GM19239 (cell line): ENCODE measurements around the gene CYLD.

Experiments used
- DNase-seq: peaks from one replicate; pipeline ENCODE4 v3.0.0; 2011; ENCODE audit warnings: low spot score; ENCODE audit not compliant: insufficient read length
- FAIRE-seq: peaks from 2 replicates; lab custom pipeline; 2011; peaks lifted over from hg19 to GRCh38; lab: Jason Lieb, UNC

CYLD gene

DNA sequence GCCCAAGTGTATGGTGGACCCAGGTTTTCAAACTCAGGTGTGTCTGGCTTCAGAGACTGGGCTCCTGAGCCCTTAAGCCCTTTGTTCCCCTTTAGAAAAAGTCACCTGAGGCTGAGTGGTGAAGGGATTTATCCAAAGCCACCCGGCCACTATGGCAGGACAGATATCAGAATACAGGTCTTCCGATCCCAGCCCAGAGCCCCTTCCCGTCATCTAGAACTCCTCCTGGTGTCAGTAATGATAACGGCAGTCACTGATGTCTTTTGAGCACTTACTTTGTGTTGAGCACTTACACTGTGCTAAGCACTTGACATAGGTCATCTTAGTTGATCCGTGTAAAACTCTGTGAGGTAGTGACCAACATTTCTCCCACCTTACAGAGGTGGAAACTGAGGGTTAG lies 31.9 kb upstream of the CYLD start:
- DNase-seq (no peak), FAIRE-seq (peak; percentile 40)

DNA sequence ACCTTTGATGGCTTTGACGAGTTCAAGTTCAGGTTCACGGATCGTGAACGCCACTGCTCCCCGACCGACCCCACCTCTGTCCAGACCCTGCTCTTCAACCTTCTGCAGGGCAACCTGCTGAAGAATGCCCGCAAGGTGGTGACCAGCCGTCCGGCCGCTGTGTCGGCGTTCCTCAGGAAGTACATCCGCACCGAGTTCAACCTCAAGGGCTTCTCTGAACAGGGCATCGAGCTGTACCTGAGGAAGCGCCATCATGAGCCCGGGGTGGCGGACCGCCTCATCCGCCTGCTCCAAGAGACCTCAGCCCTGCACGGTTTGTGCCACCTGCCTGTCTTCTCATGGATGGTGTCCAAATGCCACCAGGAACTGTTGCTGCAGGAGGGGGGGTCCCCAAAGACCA lies 30.8 kb upstream of the CYLD start:
- FAIRE-seq (no peak), DNase-seq (no peak)

DNA sequence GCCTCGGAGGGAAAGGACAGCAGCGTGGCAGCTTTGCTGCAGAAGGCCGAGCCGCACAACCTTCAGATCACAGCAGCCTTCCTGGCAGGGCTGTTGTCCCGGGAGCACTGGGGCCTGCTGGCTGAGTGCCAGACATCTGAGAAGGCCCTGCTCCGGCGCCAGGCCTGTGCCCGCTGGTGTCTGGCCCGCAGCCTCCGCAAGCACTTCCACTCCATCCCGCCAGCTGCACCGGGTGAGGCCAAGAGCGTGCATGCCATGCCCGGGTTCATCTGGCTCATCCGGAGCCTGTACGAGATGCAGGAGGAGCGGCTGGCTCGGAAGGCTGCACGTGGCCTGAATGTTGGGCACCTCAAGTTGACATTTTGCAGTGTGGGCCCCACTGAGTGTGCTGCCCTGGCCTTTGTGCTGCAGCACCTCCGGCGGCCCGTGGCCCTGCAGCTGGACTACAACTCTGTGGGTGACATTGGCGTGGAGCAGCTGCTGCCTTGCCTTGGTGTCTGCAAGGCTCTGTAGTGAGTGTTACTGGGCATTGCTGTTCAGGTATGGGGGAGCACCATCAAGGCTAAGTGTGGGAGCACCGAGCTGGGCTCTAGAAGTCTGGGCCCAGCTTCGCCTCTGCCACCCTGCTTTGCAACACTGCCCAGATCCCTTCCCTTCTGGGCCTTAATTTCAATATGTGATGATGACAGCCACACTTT lies 29.9 kb upstream of the CYLD start:
- FAIRE-seq (no peak), DNase-seq (no peak)

DNA sequence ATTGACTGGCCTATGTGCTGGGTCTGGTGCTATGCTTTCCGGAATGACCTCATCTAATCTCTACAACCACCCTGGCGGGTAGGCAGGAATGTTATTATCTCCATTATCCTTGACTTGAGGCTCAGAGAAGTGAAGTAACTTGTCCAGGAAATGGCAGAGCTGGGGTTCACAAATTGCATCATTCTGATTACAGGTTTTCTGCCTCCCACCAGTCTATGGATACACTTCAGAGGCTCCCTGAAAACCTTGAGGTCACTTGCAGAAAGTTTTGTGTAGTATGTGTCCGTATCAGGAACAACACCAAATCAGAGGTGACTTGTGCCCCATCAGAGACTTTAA lies 29.4 kb upstream of the CYLD start:
- DNase-seq (no peak), FAIRE-seq (no peak)

DNA sequence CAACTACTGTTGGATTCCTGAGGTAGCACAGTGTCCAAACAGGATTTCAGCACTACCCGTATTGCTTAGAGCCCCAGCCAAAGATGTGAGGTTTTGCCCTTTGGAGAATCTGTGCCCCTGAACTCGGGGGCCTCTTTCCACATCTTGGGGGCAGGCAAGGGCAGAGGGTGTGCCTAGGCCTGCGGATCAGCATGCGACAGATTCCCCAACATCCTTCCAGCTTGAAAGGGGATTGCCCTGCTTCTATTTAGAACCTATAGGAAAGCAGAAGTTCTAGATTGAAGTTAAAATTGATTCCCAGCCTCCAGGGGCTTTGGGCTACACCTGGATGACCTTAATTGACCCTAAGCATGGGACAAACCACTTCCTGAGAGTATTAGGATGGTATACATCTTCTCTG lies 28.9 kb upstream of the CYLD start:
- DNase-seq (no peak), FAIRE-seq (no peak)

DNA sequence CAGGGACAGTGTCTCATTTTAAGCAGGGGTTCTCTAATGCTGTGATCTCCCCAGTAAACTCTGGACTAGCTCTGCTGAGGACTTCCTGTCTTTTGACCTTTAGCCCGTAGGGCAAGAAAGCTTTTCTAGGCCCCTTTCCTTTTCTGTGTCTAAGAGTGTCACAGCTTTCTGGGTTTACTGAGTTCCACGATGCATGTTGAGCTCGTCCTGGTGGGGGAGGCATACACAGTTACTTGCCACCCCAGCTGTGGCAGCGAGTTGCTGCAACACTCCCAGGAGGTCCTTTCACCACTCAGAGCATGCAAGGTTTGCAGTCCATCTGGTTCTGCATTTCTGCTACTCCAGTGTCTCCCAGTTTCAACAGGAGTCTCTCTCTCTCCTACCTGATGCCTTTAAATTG lies 24.8 kb upstream of the CYLD start:
- no peak for DNase-seq
- no peak for FAIRE-seq

DNA sequence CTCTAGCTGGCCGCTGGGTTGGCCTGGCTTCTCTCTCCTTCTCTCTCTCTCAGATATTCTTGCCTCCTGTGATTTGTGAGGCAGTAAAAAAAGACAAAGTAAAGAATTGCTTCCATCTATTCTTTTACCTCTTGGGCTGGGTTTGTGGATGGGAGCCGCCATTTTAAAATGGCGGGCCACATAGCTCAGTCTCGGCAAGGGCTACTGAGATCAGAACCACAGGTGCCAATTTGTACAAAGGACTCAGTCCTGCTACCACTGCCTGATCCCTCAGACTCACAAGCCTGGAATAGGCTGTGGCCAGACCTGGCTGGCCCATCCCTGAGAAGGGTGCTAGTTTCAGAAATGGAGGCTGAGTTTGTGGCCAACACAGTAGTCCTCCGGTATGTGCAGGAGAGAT lies 24.4 kb upstream of the CYLD start:
- no peak for FAIRE-seq
- no peak for DNase-seq

DNA sequence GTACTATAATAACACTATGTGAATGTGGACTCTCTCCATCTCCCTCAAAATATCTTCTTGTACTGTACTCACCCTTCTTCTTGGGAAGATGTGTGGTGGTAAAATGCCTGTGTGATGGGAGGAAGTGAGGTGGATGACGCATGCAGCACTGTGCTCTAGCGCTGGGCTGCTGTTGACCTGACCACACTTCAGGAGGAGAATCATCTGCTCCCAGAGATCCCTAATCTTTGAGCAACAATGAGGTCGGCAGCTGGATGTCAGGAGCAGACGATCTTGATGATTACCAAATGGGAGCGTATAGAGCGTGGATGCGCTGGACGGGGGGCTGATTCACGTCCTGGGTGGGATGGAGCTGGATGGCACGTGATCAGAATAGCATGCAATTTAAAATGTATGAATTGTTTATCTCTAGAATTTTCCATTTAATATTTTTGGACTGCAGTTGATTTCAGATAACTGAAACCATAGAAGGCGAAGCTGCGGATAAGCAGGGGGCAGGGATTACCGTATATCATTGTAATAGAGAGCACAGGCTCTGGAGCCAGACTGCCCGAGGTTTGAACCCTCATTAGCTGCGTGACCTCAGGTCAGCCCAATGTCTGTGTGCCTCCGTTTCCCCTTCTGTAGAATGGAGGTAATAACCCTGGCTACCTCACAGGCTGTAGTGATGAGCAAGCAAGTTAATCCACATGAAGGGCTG lies 23.7 kb upstream of the CYLD start:
- DNase-seq = no peak
- no peak for FAIRE-seq

DNA sequence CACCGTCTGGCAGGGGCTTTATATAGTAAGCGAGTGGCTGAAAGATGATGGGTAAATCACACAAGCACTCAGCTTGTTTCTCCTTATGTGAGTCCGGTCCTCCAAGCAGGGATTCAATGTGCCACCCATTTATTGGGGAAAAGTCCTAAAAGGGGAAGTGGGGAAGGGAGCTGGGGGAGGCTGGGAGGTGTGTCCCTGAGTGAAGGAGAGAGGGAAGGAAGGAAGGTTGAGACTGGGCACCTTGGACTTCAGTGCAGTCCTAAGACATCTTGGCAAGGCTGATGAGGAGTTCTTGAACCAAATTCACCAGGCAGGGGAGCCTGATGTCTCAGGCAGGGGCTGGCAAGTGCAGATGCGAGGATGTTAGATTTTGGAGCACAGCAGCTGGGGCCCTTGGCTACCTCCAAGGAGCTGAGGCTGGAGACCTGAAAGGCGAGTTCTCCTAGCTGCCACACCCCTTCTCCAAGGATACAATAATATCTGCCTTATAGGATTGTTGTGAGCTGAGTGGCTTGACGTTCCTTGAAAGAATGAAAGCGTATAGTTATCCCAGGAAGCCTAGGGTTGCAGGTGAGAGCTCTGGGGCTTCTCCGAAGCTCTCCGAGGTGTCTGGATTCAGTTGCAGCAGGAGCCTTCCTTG lies 23.0 kb upstream of the CYLD start:
- no peak for FAIRE-seq
- no peak for DNase-seq

DNA sequence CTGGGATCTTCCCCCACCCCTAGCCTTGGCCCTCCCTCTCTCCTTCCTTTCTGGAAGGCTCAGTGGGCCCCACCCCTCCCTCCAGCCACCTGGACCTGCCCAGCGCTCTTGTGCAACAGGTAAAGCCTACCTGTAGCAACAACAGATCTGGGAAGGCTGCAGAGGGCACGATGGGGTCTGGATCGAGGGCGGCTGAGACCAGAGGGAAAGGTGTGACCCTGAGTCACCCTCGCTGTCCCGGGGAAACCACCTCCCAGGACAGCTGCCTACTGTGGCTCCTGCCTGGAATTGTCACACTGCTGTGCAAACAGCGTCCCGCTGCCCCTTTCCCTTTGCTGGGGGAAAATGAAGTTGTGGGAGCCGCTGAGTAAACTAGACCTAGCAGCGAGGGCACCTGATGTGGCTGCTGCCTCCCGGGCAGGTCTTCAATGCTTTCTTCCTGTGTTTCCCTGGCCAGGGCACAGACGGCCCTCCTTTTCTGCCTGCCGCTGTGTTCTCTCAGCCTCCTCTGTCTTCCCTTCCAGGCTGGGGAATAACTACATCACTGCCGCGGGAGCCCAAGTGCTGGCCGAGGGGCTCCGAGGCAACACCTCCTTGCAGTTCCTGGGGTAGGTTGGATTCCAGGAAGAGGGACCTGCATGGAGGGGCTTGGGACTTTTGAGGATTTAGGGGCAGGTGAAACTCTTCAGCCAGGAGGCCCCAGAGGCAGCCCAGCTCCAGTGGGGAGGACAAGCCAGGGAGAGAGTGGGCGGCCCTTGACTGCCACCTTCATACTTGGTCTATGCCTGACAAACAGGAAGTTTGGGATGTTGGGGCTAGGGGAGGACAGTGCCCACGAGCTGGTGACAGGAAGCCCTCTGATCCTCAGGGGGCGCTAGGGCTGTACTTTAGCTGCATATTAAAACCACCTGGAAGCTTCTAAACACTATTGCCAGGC lies 22.2 kb upstream of the CYLD start:
- no peak for FAIRE-seq
- DNase-seq = no peak

DNA sequence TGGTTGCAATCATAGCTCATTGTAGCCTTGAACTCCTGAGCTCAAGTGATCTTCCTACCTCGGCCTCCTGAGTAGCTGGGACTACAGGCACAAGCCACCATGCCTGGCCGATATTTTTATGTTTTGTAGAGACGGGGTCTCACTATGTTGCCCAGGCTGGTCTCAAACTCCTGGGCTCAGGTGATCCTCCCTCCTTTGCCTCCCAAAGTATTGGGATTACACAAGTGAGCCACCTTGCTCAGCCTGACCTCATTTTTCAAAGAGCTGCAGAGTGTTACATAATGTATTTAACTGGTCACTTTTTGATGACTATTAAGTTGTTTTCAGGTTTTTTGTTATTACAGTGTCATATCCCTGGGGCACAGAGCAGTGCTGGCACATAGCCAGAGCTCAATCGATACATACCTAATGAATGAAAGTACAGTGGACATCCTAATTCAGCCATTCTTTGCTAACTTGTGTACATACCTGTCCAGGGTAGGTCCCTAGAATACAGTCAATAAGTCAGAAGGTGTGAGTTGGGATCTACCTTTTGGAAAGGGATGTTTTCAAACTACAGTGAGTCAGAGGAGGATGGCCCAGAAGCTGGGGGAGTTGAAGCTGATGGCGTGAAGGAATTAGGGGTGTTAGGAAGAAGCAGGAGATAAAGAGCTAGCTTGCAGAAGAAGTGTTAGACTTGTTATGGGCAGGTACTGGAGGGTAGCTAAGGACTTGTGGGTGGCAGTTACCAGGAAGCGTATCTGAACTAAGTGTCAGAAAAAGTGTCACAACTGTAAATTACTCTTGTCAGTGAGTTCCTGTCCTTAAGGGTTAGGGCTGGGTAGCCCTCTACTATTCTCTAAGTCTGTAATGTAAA lies 20.1 kb upstream of the CYLD start:
- DNase-seq (no peak), FAIRE-seq (no peak)

DNA sequence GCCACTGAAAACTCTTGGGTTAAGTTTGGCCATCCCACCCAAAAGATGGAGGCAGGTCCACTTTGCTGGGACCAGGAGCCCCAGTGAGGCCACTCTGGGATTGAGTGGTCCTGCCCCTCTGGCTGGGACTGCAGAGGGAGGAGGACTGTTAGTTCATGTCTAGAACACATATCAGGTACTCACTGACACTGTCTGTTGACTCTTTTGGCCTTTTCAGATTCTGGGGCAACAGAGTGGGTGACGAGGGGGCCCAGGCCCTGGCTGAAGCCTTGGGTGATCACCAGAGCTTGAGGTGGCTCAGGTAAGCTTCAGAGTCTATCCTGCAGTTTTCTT lies 19.5 kb upstream of the CYLD start:
- DNase-seq = no peak

DNA sequence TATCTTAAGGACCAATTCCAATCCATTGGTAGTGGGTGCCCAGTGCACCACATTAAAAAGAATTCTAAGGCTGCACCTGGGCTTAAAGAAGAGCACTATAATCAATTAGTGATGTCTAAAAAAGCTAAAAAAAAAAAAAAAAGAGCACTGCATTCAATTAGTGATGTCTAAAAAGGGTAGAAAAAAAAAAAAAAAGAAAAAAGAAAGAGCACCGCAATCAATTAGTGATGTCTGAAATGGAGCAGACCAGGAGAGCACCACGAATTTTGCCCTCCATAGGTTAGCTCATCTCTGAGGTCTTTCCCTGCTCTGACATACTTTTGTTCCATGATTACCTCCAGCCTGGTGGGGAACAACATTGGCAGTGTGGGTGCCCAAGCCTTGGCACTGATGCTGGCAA lies 18.9 kb upstream of the CYLD start:
- DNase-seq = no peak

More for the DNA sequence above, 19.5 kb upstream of the CYLD start:
- no peak for FAIRE-seq

DNA sequence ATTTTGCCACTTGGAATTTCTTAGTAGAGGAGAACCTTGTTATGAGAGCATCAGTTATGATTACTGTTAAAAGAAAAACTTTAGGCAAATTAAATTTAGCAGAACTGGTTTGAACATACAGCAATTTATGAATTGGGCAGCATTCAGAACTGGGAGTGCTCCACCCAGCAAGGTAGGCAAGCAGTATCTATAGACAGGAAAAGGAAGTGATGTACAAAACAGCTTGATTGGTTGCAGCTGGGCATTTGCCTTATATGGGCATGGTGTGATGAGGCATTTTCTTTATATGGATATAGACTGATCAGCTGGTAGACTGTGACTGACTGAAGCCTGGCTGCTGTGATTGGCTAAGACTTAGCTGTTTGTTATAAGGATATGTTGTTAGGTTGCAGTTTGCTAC lies 17.6 kb upstream of the CYLD start:
- DNase-seq = no peak
- FAIRE-seq = no peak

More for the DNA sequence above, 18.9 kb upstream of the CYLD start:
- FAIRE-seq = no peak

DNA sequence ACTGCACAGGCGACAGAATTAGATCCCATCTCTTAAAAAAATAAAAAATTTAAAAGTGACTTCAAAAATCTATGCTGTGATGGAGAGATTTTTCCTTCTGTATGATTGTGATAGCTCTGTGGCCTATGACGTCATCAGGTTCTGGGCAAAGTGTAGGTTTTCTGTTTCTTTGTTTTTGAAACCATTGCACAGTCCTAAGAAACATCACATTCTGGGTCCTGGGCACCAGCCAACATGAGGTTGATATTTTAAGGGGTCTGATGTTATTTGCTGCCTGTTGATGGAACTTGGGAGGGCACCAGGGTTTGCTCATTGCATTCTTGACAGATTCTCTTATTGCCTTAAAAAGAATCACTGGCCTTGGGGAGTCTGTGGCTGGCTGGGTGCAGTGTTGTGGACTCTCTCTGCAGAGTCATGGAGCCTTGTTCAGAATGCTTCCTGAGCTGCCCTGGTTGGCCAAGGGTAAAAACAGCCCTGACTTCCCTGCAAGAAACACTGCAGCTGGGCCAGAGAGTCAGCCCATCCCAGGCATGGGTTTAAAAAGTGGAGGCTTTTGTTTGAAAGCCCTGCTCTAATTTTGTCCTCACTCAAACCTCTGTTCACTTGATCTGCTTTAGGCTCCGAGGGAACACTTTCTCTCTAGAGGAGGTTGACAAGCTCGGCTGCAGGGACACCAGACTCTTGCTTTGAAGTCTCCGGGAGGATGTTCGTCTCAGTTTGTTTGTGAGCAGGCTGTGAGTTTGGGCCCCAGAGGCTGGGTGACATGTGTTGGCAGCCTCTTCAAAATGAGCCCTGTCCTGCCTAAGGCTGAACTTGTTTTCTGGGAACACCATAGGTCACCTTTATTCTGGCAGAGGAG lies 10.5 kb upstream of the CYLD start:
- DNase-seq (no peak), FAIRE-seq (no peak)

DNA sequence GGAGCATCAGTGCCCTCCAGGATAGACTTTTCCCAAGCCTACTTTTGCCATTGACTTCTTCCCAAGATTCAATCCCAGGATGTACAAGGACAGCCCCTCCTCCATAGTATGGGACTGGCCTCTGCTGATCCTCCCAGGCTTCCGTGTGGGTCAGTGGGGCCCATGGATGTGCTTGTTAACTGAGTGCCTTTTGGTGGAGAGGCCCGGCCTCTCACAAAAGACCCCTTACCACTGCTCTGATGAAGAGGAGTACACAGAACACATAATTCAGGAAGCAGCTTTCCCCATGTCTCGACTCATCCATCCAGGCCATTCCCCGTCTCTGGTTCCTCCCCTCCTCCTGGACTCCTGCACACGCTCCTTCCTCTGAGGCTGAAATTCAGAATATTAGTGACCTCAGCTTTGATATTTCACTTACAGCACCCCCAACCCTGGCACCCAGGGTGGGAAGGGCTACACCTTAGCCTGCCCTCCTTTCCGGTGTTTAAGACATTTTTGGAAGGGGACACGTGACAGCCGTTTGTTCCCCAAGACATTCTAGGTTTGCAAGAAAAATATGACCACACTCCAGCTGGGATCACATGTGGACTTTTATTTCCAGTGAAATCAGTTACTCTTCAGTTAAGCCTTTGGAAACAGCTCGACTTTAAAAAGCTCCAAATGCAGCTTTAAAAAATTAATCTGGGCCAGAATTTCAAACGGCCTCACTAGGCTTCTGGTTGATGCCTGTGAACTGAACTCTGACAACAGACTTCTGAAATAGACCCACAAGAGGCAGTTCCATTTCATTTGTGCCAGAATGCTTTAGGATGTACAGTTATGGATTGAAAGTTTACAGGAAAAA lies 9.7 kb upstream of the CYLD start:
- no peak for DNase-seq
- FAIRE-seq = no peak

DNA sequence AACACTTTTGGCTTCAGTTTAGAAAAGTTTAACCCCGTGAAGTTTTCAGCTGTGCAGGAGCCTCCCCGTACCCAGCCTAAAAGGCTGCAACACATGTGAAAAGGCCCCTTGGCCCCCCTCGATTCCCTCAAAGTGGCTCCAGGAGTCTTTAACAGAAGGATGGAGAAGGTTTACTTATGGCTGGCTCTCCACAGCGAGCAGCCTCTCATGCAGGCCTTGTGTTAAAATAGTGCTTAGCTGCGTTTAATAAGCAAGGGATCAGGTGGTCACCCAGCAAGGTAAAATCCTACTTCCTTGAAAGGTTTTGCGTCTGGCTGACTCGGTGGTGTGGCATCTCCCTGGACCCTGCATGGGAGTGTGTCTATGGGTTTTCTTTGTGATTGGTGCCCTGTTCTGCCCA lies 8.4 kb upstream of the CYLD start:
- no peak for FAIRE-seq
- DNase-seq = no peak

DNA sequence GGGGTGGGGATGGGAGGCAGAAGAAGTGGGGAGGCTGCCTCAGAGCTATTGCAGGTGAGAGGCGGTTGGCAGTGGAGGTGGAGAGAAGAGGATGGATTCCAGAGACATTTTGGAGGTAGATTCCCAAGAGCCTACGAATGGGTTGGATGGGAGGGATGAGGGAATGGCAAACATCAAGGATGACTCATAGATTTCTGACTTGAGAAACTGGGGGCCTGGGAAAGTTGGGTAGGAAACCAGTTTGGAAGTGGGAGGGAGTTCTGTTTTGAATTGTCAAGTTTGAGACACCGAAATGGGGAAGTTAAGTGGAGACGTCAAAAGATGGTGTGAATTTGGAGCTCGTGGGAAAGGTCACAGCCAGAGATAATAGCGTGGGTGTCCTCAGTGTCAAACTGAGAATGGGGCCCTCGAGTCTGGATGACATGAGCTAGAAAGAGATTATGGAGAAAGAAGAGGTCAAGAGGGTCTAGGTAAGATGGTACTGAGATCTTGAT lies 6.2 kb upstream of the CYLD start:
- DNase-seq (no peak), FAIRE-seq (peak; percentile 79)
